ENCODE measurements around the gene BCL2. TPM values are rescaled to one million over a fixed set of nuclear protein-coding genes. Genes with fewer than 3 reads are reported as not detected.

BCL2 gene
- total RNA-seq, 1 experiment from 2014 or later: 1.5 TPM

DNA sequence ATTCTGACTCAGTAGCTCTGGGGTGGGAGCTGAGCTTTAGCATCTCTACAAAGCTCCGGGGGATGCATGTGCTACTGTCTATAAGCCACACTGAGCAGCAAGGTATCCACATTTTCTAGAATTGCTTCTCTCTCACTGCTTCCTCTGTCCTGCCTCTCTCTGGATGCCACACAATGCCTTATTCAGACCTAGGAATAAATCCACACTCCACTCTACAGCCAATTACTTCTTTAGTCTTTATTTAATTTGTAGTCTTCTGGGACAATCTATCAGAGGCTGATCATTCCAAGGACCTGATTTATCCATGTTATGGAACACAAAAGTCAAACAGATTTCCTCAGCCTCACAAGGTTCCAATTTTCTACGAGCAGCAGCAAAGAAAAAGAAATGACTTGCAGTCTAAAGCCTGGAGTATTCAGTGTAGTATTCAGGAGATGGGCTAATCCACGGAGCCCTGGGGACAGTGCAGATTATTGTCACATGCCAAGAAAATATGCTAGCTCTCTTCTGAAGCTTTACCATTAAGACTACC, 4.4 kb downstream of the BCL2 start:
- Histone ChIP-seq H3K4me2 (ENCODE audit: low read length) (no peak overlapping the region), H3K9me3 (ENCODE audit: low read length) (no peaks in the 10 kb centered on the region), H3K9me2 (replicated peaks; ENCODE audit: low read length) (no peaks in the 10 kb centered on the region), H3K27me3 (ENCODE audit: low read length) (no peaks in the 10 kb centered on the region), H2AFZ (ENCODE audit: low read length) (no peak overlapping the region), H3K27ac (ENCODE audit: low read length) (no peak overlapping the region), H3K4me3 (ENCODE audit: low read length) (no peak overlapping the region), H3K79me2 (ENCODE audit: low read length) (no peaks in the 10 kb centered on the region), H4K20me1 (ENCODE audit: low read length) (no peaks in the 10 kb centered on the region), H3K9ac (ENCODE audit: low read length) (no peak overlapping the region), H3K4me1 (ENCODE audit: insufficient read depth, low read length) (peaks cover 18% of the 10 kb centered on the region), H3F3A (ENCODE audit: low read length, unreplicated experiment) (no peaks in the 10 kb centered on the region), H3K36me3 (ENCODE audit: low read depth, low read length) (no peaks in the 10 kb centered on the region)
- intact Hi-C loops (cut with micrococcal nuclease): no loop called here
- ATAC-seq: no peak
- no peak for TF ChIP-seq EZH2 (IDR thresholded peaks at IDR 0.05; ENCODE audit: low read length, unreplicated experiment)
- CTCF ChIA-PET: no interaction called here
- no TSS peak for BruUV-seq (replicated peaks)
- POLR2A ChIA-PET (ENCODE audit: unreplicated experiment): no interaction called here
- no peak for DNase-seq

DNA sequence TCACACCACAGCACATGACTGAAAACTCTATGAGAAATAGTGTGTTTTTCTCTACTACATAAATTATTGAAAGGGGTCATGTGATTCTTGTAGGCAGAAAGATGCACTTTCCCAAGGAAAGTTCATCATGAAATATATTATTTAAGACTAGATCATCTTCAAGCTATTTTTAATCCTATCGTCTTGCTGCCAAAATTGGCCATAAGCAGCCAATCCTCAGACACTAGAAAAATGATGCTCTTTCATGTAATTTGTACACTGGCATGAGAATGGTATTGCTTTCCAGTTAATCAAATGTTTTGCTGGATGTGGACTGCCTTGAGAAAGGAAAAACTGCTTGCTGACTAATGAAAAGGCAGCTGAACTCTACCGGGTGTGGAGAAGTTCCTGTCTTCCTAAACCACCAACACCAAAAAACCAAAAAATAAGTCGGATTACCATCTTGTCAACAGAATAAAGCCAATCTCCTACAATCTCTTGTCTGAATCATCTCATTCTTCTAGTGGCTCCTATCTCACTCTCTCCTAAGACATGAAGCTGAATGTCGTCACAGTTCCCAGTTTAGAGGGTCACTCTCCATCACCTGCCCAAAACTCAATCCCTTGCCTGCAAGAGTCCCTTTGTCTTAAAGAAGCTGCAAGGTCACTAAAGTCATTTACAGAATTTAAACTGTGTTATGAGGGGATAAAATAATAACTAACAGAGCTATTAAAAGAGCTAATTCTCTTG, 5.3 kb downstream of the BCL2 start:
- ATAC-seq: no peak
- TF ChIP-seq EZH2 (IDR thresholded peaks at IDR 0.05; ENCODE audit: low read length, unreplicated experiment): no peak
- no peak for TF ChIP-seq EZH2phosphoT487 (IDR thresholded peaks at IDR 0.05; ENCODE audit: borderline replicate concordance, low read length)
- TF ChIP-seq, protein P1, sequence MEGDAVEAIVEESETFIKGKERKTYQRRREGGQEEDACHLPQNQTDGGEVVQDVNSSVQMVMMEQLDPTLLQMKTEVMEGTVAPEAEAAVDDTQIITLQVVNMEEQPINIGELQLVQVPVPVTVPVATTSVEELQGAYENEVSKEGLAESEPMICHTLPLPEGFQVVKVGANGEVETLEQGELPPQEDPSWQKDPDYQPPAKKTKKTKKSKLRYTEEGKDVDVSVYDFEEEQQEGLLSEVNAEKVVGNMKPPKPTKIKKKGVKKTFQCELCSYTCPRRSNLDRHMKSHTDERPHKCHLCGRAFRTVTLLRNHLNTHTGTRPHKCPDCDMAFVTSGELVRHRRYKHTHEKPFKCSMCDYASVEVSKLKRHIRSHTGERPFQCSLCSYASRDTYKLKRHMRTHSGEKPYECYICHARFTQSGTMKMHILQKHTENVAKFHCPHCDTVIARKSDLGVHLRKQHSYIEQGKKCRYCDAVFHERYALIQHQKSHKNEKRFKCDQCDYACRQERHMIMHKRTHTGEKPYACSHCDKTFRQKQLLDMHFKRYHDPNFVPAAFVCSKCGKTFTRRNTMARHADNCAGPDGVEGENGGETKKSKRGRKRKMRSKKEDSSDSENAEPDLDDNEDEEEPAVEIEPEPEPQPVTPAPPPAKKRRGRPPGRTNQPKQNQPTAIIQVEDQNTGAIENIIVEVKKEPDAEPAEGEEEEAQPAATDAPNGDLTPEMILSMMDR (conservative IDR thresholded peaks at IDR 0.05; ENCODE audit: low read depth, low read length): no peak
- H3K36me3 ChIP-seq (ENCODE audit: low read depth, low read length): no peaks in the 10 kb centered on the region
- H3K9me3 ChIP-seq (ENCODE audit: low read length): no peaks in the 10 kb centered on the region
- H4K20me1 ChIP-seq (ENCODE audit: low read length): no peaks in the 10 kb centered on the region
- H3K27ac ChIP-seq (ENCODE audit: low read length): no peak overlapping the region
- no peaks in the 10 kb centered on the region for H3K9me2 ChIP-seq (replicated peaks; ENCODE audit: low read length)
- no peak overlapping the region for H3K4me2 ChIP-seq (ENCODE audit: low read length)
- no peak overlapping the region for H3K4me3 ChIP-seq (ENCODE audit: low read length)
- ChIA-PET POLR2A (ENCODE audit: unreplicated experiment) (no interaction called here), CTCF (no interaction called here)
- peaks cover 18% of the 10 kb centered on the region for H3K4me1 ChIP-seq (ENCODE audit: insufficient read depth, low read length)
- H2AFZ ChIP-seq (ENCODE audit: low read length): no peak overlapping the region
- no peak overlapping the region for H3K9ac ChIP-seq (ENCODE audit: low read length)
- intact Hi-C loops (cut with micrococcal nuclease): no loop called here
- BruUV-seq (replicated peaks): no TSS peak
- no peaks in the 10 kb centered on the region for H3F3A ChIP-seq (ENCODE audit: low read length, unreplicated experiment)
- H3K79me2 ChIP-seq (ENCODE audit: low read length): no peaks in the 10 kb centered on the region
- H3K27me3 ChIP-seq (ENCODE audit: low read length): no peaks in the 10 kb centered on the region
- DNase-seq: no peak

DNA sequence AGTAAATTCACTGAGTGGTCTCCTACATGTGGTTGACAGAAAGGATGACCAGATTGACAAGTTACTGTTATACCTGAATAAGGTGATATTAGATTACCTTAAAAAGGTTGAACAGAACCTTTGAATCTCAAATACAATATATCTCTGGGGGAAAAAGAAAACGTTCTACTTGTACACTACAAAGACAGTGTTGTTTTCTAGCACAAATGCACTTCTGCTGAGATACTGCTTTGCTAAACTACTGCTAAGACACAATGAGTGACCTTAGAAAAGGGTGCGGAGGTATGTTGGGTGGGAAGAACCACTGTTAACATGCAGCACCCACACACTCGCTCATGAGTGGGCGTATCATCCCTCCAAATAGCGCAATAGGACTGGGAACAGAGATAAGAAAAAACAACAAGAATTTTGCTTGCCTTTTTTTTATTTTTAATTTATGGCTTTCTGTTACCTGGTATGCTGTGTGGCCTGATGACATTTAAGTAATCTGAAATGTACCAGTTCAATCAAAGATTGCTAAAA, 6.1 kb downstream of the BCL2 start:
- TF ChIP-seq, protein P1 (conservative IDR thresholded peaks at IDR 0.05; ENCODE audit: low read depth, low read length): no peak
- TF ChIP-seq EZH2 (IDR thresholded peaks at IDR 0.05; ENCODE audit: low read length, unreplicated experiment) (no peak), EZH2phosphoT487 (IDR thresholded peaks at IDR 0.05; ENCODE audit: borderline replicate concordance, low read length) (no peak)
- no peak overlapping the region for H3K4me3 ChIP-seq (ENCODE audit: low read length)
- H3K36me3 ChIP-seq (ENCODE audit: low read depth, low read length): no peaks in the 10 kb centered on the region
- no peak overlapping the region for H2AFZ ChIP-seq (ENCODE audit: low read length)
- ATAC-seq (no peak), DNase-seq (no peak)
- no peaks in the 10 kb centered on the region for H4K20me1 ChIP-seq (ENCODE audit: low read length)
- H3K27ac ChIP-seq (ENCODE audit: low read length): no peak overlapping the region
- no peaks in the 10 kb centered on the region for H3K9me3 ChIP-seq (ENCODE audit: low read length)
- ChIA-PET POLR2A (ENCODE audit: unreplicated experiment) (no interaction called here), CTCF (no interaction called here)
- BruUV-seq (replicated peaks): no TSS peak
- no peaks in the 10 kb centered on the region for H3K79me2 ChIP-seq (ENCODE audit: low read length)
- intact Hi-C loops (cut with micrococcal nuclease): no loop called here
- no peaks in the 10 kb centered on the region for H3K9me2 ChIP-seq (replicated peaks; ENCODE audit: low read length)
- no peaks in the 10 kb centered on the region for H3F3A ChIP-seq (ENCODE audit: low read length, unreplicated experiment)
- H3K4me1 ChIP-seq (ENCODE audit: insufficient read depth, low read length): peaks cover 14% of the 10 kb centered on the region
- H3K9ac ChIP-seq (ENCODE audit: low read length): no peak overlapping the region
- no peaks in the 10 kb centered on the region for H3K27me3 ChIP-seq (ENCODE audit: low read length)
- no peak overlapping the region for H3K4me2 ChIP-seq (ENCODE audit: low read length)
